ENCODE results near the gene KIZ. TPM values are rescaled to one million over a fixed set of nuclear protein-coding genes. Genes with fewer than 3 reads are reported as not detected.
A peak's percentile ranks its signal among the peaks of the same experiment; 100 is the strongest.

The KIZ gene
- total RNA-seq, 1 experiment from 2014 or later: 31.8 TPM

- TSS peak; percentile 56 for BruUV-seq (replicated peaks)
- CTCF ChIA-PET: interaction anchor here (1.6 to 2.2 kb wide), 4 partner anchors 8 to 289 kb away, joined by 5 to 18 read pairs (median 10); no protein-coding TSS in a partner anchor
These were observed 644 bp downstream of the KIZ start for GRCh38 chr20:21126581-21126870.

GRCh38 chr20:21127201-21127981, 1.5 kb downstream of the KIZ start:
- Mint-ChIP-seq H3K4me3 (ENCODE audit: unreplicated experiment) (peak overlapping the region; percentile 84), H3K36me3 (ENCODE audit: insufficient read depth, unreplicated experiment) (peaks cover 6% of the 10 kb centered on the region), H3K9me3 (ENCODE audit: unreplicated experiment) (no peaks in the 10 kb centered on the region), H3K27me3 (ENCODE audit: insufficient read depth, unreplicated experiment) (no peaks in the 10 kb centered on the region), H3K4me1 (ENCODE audit: low read depth, unreplicated experiment) (peaks cover 9% of the 10 kb centered on the region), H3K27ac (ENCODE audit: unreplicated experiment) (no peak overlapping the region)
- TF ChIP-seq, protein P1, sequence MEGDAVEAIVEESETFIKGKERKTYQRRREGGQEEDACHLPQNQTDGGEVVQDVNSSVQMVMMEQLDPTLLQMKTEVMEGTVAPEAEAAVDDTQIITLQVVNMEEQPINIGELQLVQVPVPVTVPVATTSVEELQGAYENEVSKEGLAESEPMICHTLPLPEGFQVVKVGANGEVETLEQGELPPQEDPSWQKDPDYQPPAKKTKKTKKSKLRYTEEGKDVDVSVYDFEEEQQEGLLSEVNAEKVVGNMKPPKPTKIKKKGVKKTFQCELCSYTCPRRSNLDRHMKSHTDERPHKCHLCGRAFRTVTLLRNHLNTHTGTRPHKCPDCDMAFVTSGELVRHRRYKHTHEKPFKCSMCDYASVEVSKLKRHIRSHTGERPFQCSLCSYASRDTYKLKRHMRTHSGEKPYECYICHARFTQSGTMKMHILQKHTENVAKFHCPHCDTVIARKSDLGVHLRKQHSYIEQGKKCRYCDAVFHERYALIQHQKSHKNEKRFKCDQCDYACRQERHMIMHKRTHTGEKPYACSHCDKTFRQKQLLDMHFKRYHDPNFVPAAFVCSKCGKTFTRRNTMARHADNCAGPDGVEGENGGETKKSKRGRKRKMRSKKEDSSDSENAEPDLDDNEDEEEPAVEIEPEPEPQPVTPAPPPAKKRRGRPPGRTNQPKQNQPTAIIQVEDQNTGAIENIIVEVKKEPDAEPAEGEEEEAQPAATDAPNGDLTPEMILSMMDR (IDR thresholded peaks at IDR 0.05; ENCODE audit: insufficient read depth in 1 of 2, low read depth in 1 of 2, low read length in 1 of 2, severe bottlenecking in 1 of 2, unreplicated experiment in 1 of 2): no peak
- Histone ChIP-seq H3K4me3 (ENCODE audit: low read depth, low read length) (peak overlapping the region; percentile 97), H3K36me3 (ENCODE audit: control insufficient read depth, insufficient read depth, low read length) (no peaks in the 10 kb centered on the region), H3K27me3 (replicated peaks; ENCODE audit: control insufficient read depth, insufficient read depth, low read length) (no peaks in the 10 kb centered on the region), H3K4me1 (no peaks in the 10 kb centered on the region), H3K9me3 (no peaks in the 10 kb centered on the region)
- intact Hi-C loops (cut with micrococcal nuclease; ENCODE audit: unreplicated experiment): no loop called here
- no peak for DNase-seq
- ChIA-PET POLR2A (interaction anchor here (1.7 kb wide), 1 partner anchor 8 kb away, joined by 7 read pairs; no protein-coding TSS in a partner anchor), CTCF (interaction anchor here (1.6 to 2.1 kb wide), 2 partner anchors 267 to 290 kb away, joined by 5 to 6 read pairs; no protein-coding TSS in a partner anchor)
- no TSS peak for BruUV-seq (replicated peaks)

More at GRCh38 chr20:21126581-21126870, 644 bp downstream of the KIZ start:
- POLR2A ChIA-PET: interaction anchor here (0.8 to 2.1 kb wide), 4 partner anchors 8 to 262 kb away, joined by 3 to 16 read pairs (median 6); partner anchors contain the start of gene XRN2
- Mint-ChIP-seq H3K4me3 (ENCODE audit: unreplicated experiment) (peak overlapping the region; percentile 84), H3K36me3 (ENCODE audit: insufficient read depth, unreplicated experiment) (peaks cover 1% of the 10 kb centered on the region), H3K27ac (ENCODE audit: unreplicated experiment) (peak overlapping the region; percentile 54), H3K4me1 (ENCODE audit: low read depth, unreplicated experiment) (peaks cover 9% of the 10 kb centered on the region), H3K27me3 (ENCODE audit: insufficient read depth, unreplicated experiment) (no peaks in the 10 kb centered on the region), H3K9me3 (ENCODE audit: unreplicated experiment) (no peaks in the 10 kb centered on the region)
- Histone ChIP-seq H3K4me3 (ENCODE audit: low read depth, low read length) (peak overlapping the region; percentile 97), H3K36me3 (ENCODE audit: control insufficient read depth, insufficient read depth, low read length) (no peaks in the 10 kb centered on the region), H3K27me3 (replicated peaks; ENCODE audit: control insufficient read depth, insufficient read depth, low read length) (no peaks in the 10 kb centered on the region), H3K4me1 (no peaks in the 10 kb centered on the region), H3K9me3 (no peaks in the 10 kb centered on the region)
- intact Hi-C loops (cut with micrococcal nuclease; ENCODE audit: unreplicated experiment): no loop called here
- TF ChIP-seq, protein P1 (IDR thresholded peaks at IDR 0.05; ENCODE audit: insufficient read depth in 1 of 2, low read depth in 1 of 2, low read length in 1 of 2, severe bottlenecking in 1 of 2, unreplicated experiment in 1 of 2): no peak
- DNase-seq: no peak

DNA sequence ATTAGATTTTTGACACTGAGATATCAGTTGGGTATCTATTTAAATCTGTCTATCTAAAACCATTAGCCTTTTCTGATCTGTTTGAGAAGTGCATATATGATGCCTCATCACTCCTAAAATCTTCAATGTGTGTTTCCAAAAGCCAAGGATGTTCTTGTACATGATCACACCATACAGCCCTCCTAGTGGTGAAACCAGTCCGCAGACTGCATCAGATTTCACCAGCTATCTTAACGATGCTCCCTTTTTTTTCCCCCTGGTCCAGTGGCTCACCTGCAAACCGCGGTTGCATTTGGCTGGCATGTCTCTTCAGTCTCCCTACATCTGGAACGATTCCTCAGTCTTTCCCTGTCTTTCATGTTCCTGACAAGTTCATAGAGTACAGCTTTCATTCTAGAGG, 4.0 kb downstream of the KIZ start:
- BruUV-seq (replicated peaks): no TSS peak
- TF ChIP-seq, protein P1 (IDR thresholded peaks at IDR 0.05; ENCODE audit: insufficient read depth in 1 of 2, low read depth in 1 of 2, low read length in 1 of 2, severe bottlenecking in 1 of 2, unreplicated experiment in 1 of 2): no peak
- no peak overlapping the region for H3K4me3 Mint-ChIP-seq (ENCODE audit: unreplicated experiment)
- H3K27me3 Mint-ChIP-seq (ENCODE audit: insufficient read depth, unreplicated experiment): no peaks in the 10 kb centered on the region
- Histone ChIP-seq H3K27me3 (replicated peaks; ENCODE audit: control insufficient read depth, insufficient read depth, low read length) (no peaks in the 10 kb centered on the region), H3K36me3 (ENCODE audit: control insufficient read depth, insufficient read depth, low read length) (no peaks in the 10 kb centered on the region), H3K4me3 (ENCODE audit: low read depth, low read length) (no peak overlapping the region), H3K4me1 (peaks cover 3% of the 10 kb centered on the region), H3K9me3 (no peaks in the 10 kb centered on the region)
- POLR2A ChIA-PET: no interaction called here
- no peaks in the 10 kb centered on the region for H3K9me3 Mint-ChIP-seq (ENCODE audit: unreplicated experiment)
- no peak overlapping the region for H3K27ac Mint-ChIP-seq (ENCODE audit: unreplicated experiment)
- CTCF ChIA-PET: no interaction called here
- H3K4me1 Mint-ChIP-seq (ENCODE audit: low read depth, unreplicated experiment): peaks cover 17% of the 10 kb centered on the region
- H3K36me3 Mint-ChIP-seq (ENCODE audit: insufficient read depth, unreplicated experiment): peaks cover 11% of the 10 kb centered on the region
- DNase-seq: no peak
- intact Hi-C loops (cut with micrococcal nuclease; ENCODE audit: unreplicated experiment): loop anchor here (10.0 kb wide), 1 partner anchor 55 kb away; no protein-coding TSS in a partner anchor

Data from Caco-2 (cell line).